ENCODE results near the gene P3R3URF. TPM values are rescaled to one million over a fixed set of nuclear protein-coding genes. Genes with fewer than 3 reads are reported as not detected.

Gene P3R3URF
- total RNA-seq, 2 donors from 2014 or later, result not detected

DNA sequence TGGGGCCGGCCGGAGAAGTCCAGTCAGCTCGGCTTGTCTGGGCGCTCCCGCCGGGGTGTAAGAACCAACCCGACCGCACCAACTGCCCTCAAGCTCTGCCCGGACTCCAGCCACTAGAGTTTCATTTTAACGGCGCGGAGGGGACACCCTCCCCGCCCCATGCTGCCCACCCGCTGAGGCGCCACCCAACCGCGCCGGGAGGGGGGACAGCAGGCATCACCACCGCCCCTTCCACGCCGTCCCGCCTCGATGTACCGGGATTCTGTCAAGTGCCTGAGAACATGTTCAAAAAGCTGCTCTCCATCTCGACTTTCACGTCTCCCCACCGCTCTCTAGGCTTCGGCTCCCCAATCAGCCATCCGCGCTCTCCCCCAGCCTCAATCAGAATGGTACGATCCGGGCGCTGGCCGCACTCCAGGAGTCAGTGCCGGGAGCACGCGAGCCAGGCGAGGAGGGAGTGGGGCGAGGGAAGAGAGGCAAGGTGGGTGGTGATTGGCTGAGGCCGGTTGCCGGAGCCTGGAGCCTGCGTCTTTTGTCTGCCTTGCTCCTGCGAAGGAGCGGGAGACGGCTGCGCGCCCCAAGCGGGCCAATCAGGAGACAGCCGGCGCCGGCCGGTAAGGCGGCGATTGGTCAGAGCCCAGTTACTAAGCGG lies 43.6 kb downstream of the P3R3URF start, which contains the start of gene PIK3R3:
PIK3R3 (minus strand) TSS at position 101 of the 652 bp plus-strand sequence. CDS start 677 bp downstream, outside the sequence.
- Histone ChIP-seq H3K27me3 (ENCODE audit: control insufficient read depth, insufficient read depth, low read length, poor library complexity, severe bottlenecking) (no peaks in the 10 kb centered on the region), H3K9me3 (ENCODE audit: control insufficient read depth, low read length) (no peaks in the 10 kb centered on the region), H3K36me3 (ENCODE audit: control insufficient read depth, insufficient read depth, low read length) (no peaks in the 10 kb centered on the region), H3K4me1 (ENCODE audit: control insufficient read depth, insufficient read depth, low read length) (peaks cover 8% of the 10 kb centered on the region), H3K4me3 (ENCODE audit: low read length) (peak within 1 kb of the TSS; percentile 96), H3K27ac (ENCODE audit: low read depth, low read length) (peak within 1 kb of the TSS; percentile 100), H3K9ac (ENCODE audit: extremely low read depth, low read length, poor library complexity, severe bottlenecking) (peak within 1 kb of the TSS; percentile 92)
- Mint-ChIP-seq H3K4me1 (peaks cover 28% of the 10 kb centered on the region), H3K4me3 (peak within 1 kb of the TSS; percentile 93), H3K27ac (peak within 1 kb of the TSS; percentile 100), H3K27me3 (ENCODE audit: insufficient read depth) (peaks cover 9% of the 10 kb centered on the region), H3K36me3 (ENCODE audit: low read depth) (no peaks in the 10 kb centered on the region), H3K9me3 (no peaks in the 10 kb centered on the region)
- DNase-seq, result peak; percentile 99
- TF ChIP-seq, protein P1, sequence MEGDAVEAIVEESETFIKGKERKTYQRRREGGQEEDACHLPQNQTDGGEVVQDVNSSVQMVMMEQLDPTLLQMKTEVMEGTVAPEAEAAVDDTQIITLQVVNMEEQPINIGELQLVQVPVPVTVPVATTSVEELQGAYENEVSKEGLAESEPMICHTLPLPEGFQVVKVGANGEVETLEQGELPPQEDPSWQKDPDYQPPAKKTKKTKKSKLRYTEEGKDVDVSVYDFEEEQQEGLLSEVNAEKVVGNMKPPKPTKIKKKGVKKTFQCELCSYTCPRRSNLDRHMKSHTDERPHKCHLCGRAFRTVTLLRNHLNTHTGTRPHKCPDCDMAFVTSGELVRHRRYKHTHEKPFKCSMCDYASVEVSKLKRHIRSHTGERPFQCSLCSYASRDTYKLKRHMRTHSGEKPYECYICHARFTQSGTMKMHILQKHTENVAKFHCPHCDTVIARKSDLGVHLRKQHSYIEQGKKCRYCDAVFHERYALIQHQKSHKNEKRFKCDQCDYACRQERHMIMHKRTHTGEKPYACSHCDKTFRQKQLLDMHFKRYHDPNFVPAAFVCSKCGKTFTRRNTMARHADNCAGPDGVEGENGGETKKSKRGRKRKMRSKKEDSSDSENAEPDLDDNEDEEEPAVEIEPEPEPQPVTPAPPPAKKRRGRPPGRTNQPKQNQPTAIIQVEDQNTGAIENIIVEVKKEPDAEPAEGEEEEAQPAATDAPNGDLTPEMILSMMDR (conservative IDR thresholded peaks at IDR 0.05), result no peak
- 0% methylated on average over 26 to 55 of the region's 55 CpGs for WGBS, 2 experiments (ENCODE audit: insufficient coverage in 1 of 2, insufficient read length in 1 of 2)

DNA sequence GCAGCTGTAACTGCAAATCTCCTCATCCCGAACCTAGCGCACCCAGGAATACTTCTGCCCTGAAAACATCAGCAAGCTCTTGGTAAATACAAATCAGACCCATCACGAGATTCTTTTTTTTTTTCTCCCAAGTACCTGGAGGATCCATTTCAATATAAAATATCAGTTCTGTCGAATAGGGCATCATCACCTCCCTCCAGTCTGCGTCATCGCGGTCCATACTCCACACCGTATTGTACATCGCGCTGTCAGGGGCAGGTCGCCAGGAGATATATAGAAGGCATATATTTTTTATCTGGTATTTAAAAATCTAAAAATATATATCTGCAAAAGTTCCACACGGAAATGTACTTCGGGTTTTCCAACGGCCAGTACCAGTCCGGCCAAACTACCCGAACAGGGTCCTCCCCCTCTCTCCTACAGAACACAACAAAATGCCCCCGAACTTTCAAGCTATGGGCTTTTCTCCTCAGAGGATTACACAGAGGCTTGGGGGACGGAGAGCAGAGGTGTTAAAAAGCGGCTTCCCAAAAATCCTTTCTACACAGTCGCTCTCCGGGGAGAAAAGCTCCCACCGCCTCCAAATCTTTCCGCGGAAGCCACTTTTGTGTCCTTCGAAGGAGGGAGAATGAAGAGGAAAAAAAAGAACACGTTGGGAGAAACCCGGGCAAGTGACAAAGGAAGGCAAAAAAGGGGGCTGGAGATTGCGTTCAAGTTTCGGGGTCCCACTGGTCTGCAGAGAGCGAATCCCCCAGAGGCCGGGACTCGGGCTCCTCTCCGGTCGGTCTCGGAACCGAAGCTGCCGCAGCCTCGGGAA lies 44.4 kb downstream of the P3R3URF start:
- DNase-seq, result peak; percentile 49
- Histone ChIP-seq H3K27me3 (ENCODE audit: control insufficient read depth, insufficient read depth, low read length, poor library complexity, severe bottlenecking) (no peaks in the 10 kb centered on the region), H3K4me1 (ENCODE audit: control insufficient read depth, insufficient read depth, low read length) (peaks cover 3% of the 10 kb centered on the region), H3K9ac (ENCODE audit: extremely low read depth, low read length, poor library complexity, severe bottlenecking) (peak overlapping the region; percentile 92), H3K9me3 (ENCODE audit: control insufficient read depth, low read length) (no peaks in the 10 kb centered on the region), H3K4me3 (ENCODE audit: low read length) (peak overlapping the region; percentile 96), H3K27ac (ENCODE audit: low read depth, low read length) (peak overlapping the region; percentile 100), H3K36me3 (ENCODE audit: control insufficient read depth, insufficient read depth, low read length) (no peaks in the 10 kb centered on the region)
- 0 to 4% methylated on average over 10 to 34 of the region's 38 CpGs for WGBS, 2 experiments (ENCODE audit: insufficient coverage in 1 of 2, insufficient read length in 1 of 2)
- no peaks in the 10 kb centered on the region for H3K36me3 Mint-ChIP-seq (ENCODE audit: low read depth)
- peak overlapping the region; percentile 93 for H3K4me3 Mint-ChIP-seq
- H3K9me3 Mint-ChIP-seq, result no peaks in the 10 kb centered on the region
- H3K27ac Mint-ChIP-seq, result peak overlapping the region; percentile 100
- peaks cover 23% of the 10 kb centered on the region for H3K4me1 Mint-ChIP-seq
- TF ChIP-seq, protein P1 (conservative IDR thresholded peaks at IDR 0.05), result no peak
- H3K27me3 Mint-ChIP-seq (ENCODE audit: insufficient read depth), result peaks cover 9% of the 10 kb centered on the region

DNA sequence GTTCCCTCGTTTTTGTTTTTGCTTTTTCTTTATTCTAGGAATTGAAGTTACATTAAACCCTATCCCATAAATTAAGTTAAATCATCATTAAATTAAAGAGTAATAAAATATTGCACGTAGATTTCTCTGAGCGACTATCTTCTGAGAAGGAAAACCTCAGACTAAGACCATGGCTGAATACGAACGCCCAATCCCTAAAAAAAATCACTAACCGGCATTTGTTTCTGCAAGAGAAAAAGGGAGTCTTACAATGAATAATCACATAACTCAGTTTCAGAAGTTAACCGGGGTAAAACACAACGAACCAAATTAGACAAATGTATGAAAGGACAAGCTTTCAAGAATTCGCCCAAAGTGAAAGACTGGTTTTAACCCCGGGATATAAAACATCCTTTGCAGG lies 45.2 kb downstream of the P3R3URF start:
- no peaks in the 10 kb centered on the region for H3K36me3 ChIP-seq (ENCODE audit: control insufficient read depth, insufficient read depth, low read length)
- Mint-ChIP-seq H3K36me3 (ENCODE audit: low read depth) (no peaks in the 10 kb centered on the region), H3K9me3 (no peaks in the 10 kb centered on the region), H3K4me3 (peak overlapping the region; percentile 93), H3K27me3 (ENCODE audit: insufficient read depth) (peaks cover 9% of the 10 kb centered on the region), H3K4me1 (peaks cover 19% of the 10 kb centered on the region), H3K27ac (peak overlapping the region; percentile 82)
- H3K4me3 ChIP-seq (ENCODE audit: low read length), result peak overlapping the region; percentile 96
- WGBS, 2 experiments (ENCODE audit: insufficient coverage in 1 of 2, insufficient read length in 1 of 2), result 0% methylated on average over 2 to 10 of the region's 10 CpGs
- H3K9me3 ChIP-seq (ENCODE audit: control insufficient read depth, low read length), result no peaks in the 10 kb centered on the region
- H3K27ac ChIP-seq (ENCODE audit: low read depth, low read length), result no peak overlapping the region
- peak overlapping the region; percentile 61 for H3K9ac ChIP-seq (ENCODE audit: extremely low read depth, low read length, poor library complexity, severe bottlenecking)
- no peaks in the 10 kb centered on the region for H3K4me1 ChIP-seq (ENCODE audit: control insufficient read depth, insufficient read depth, low read length)
- DNase-seq, result no peak
- H3K27me3 ChIP-seq (ENCODE audit: control insufficient read depth, insufficient read depth, low read length, poor library complexity, severe bottlenecking), result no peaks in the 10 kb centered on the region
- TF ChIP-seq, protein P1 (conservative IDR thresholded peaks at IDR 0.05), result no peak
